Stimulated activated CD8-positive, alpha-beta memory T cell treated with anti-CD3 and anti-CD28 coated beads, Interleukin-12 subunit alpha, Interleukin-12 subunit beta, amount 100 ng/mL, for 24 hours (primary cell): ENCODE results near the gene OR4D6.
"Not testable (repeated sequence)": the region's sequence is repeated elsewhere in the genome, so short reads cannot be mapped to it uniquely, and the experiment has no call there.

ENCODE experiments used
- DNase-seq: peaks from one replicate; pipeline ENCODE4 v3.0.0-alpha.2; 2020; ENCODE audit errors: extremely low read depth

OR4D6 gene

DNA sequence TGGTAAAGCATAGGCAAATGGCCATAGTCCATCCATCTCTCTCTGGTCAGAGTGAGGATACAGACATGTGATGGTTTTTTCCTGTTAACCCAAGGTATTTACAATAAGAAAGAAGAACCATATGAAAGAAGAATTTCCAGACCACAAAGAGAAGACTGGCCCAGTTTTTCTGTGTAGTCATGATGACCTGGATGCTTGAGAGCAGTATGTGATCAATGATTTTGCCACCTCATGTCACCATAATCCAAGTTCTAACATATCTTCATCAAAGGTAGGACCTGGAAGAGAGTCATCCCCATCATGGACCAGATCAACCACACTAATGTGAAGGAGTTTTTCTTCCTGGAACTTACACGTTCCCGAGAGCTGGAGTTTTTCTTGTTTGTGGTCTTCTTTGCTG, at the start of gene OR4D6:
Gene OR4D6, plus strand, starts transcription at position 301 of the 400 bp plus-strand sequence. Its CDS starts 0 bp downstream, at position 301.
- no peak for DNase-seq

DNA sequence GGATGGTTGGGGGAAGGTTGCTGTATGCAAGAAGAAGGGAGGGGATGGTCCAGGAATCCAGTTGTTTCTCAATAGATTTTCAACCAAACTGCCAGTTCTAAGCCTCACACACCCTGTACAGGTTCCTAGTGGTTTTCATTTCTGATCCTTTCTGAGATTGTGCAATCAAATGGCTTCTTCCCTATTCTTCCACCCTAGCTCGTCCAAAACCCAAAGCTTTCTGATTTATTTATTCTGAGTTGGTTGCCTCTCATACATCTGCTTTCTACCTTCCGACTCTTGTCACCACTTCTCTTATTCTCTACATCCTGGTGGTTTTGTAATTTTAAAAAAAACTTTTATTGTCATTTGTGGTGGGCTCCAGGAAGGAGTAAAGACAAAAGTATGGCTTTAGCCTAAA, 43.1 kb upstream of the OR4D6 start:
- no peak for DNase-seq

GRCh38 chr11:59415111-59415510, 41.6 kb upstream of the OR4D6 start:
- no peak for DNase-seq

GRCh38 chr11:59416613-59417012, 40.1 kb upstream of the OR4D6 start:
- DNase-seq: no peak

- DNase-seq: no peak
Observed at GRCh38 chr11:59417023-59417422, 39.7 kb upstream of the OR4D6 start.

GRCh38 chr11:59418156-59418555, 38.6 kb upstream of the OR4D6 start:
- DNase-seq: no peak

GRCh38 chr11:59423835-59424234, 32.9 kb upstream of the OR4D6 start:
- no peak for DNase-seq

DNA sequence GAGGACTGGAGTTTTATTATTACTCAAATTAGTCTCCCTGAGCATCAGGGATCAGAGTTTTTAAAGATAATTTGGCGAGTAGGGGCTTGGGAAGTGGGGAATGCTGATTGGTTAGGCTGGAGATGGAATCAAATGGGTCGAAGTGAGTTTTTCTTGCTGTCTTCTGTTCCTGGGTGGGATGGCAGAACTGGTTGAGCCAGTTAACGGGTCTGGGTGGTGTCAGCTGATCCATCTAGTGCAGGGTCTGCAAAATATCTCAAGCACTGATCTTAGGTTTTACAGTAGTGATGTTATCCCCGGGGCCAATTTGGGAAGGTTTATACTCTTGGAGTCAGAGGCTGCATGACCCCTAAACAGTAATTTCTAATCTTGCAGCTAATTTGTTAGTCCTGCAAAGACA, 31.6 kb upstream of the OR4D6 start:
- DNase-seq: no peak

- no peak for DNase-seq
Observed at GRCh38 chr11:59426361-59427067, 30.2 kb upstream of the OR4D6 start, which contains the start of gene OR5A2. Gene OR5A2, minus strand, starts transcription at chr11:59426413. Its CDS starts 3,460 bp downstream, at chr11:59422953.

GRCh38 chr11:59427068-59427382, 29.7 kb upstream of the OR4D6 start:
- DNase-seq: no peak

DNA sequence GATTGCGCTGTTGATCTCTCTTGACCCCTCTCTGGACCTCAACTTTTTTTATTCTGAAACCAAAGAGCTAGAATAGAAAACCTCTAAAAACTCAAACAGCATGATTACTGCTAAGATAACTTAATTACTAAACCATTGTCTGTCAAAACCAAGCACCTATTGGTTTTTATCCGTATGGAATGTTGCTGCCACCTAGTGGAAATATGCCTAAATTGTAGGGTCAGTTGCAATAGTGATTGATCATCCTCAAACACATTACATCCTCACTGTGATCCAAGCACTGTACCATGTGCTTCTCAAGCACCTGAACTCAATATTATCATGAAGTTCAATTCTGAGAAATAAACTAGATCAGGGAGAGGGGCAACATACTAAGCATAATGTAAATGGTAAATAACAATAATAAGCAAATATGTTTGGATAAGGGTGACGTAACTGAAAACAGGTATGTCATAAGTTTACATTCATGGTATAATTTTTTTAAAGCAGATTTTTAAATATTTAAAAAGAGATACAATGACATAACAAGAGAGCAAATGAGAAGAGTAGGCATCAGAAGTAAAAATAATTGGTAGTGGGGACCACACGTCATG, 26.7 kb upstream of the OR4D6 start:
- no peak for DNase-seq

GRCh38 chr11:59436169-59436568, 20.6 kb upstream of the OR4D6 start, which contains the start of gene OR5A1:
Gene OR5A1, plus strand, starts transcription at chr11:59436469. Its CDS starts 6,700 bp downstream, at chr11:59443169.
- no peak for DNase-seq

DNA sequence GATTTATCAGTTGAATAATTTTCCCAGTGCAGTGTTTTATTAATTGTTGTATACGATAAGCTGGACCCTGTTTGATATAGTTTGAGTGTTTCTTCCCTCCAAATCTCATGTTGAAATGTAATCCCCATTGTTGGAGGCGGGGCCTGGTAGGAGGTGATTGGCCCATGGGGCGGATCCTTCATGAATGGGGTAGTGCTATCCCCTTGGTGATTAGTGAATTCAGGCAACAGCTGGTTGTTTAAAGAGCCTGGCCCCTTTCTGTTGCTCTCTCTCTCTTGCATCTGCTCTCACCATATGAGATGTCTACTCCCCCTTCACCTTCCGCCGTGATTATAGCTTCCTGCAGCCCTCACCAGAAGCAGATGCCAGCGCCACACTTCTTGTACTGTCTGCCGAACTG, 19.0 kb upstream of the OR4D6 start:
- DNase-seq: no peak

GRCh38 chr11:59445624-59446023, 11.1 kb upstream of the OR4D6 start:
- not testable (repeated sequence) for DNase-seq

DNA sequence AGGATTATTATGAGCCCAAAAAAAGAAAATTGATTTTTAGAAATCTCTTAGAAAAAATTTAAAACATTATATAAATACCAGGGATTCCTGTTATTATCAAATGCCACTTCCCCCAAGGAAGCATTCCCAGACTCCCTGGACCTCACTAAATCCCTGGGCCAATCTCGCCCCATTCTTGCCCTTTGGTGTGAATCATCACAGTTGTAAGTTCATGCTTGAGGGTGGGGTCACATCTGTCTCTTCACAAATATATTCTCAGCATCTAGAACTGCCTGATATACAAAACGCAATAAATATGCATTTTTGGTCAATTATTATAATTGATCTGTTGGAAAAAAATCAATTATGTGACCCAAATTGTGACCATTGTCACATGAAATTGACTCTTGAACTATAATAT, 8.3 kb upstream of the OR4D6 start:
- no peak for DNase-seq

DNA sequence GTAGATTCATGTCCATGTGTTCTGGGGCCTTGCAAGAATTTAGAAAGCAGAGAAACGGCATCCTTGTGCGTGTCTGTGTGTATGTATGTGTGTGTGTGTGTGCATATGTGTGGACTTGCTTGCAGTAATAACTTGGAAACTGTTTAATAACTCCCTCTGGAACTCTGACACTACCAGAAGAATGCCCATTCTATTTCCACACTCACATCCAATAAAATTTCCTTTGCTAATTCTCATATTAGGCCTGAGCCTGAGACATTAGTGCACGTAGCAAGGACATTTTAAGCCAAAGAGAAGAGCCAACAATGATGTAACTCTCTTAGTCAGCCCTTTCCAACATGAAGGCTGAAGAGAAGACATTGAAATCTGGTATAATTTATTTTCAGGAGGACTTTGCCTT, 3.2 kb downstream of the OR4D6 start:
- DNase-seq: no peak

GRCh38 chr11:59463190-59463641, 6.5 kb downstream of the OR4D6 start:
- no peak for DNase-seq

DNA sequence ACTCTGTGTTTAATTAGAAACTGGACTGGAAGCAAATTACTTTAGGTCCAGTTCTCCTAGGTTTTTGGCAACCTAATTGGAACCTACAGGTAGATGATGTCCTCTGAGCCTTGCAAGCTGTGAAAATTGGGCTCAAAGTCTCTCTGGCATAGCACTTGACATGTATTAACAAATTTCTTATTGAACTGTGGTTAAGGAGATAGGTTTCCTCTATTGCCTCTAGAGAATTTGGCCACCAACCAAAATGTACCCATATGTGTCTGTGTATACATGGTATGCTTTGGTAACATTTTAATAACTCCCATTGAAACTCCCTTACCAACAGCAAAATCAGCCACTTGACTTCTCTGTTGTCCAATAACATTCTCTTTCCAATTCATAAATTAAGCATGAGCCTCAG, 16.3 kb downstream of the OR4D6 start, which contains the start of gene OR4D10:
Gene OR4D10, plus strand, starts transcription at position 301 of the 400 bp plus-strand sequence. CDS start 4,115 bp downstream, outside the sequence.
- no peak for DNase-seq

GRCh38 chr11:59475176-59475575, 18.4 kb downstream of the OR4D6 start:
- no peak for DNase-seq

DNA sequence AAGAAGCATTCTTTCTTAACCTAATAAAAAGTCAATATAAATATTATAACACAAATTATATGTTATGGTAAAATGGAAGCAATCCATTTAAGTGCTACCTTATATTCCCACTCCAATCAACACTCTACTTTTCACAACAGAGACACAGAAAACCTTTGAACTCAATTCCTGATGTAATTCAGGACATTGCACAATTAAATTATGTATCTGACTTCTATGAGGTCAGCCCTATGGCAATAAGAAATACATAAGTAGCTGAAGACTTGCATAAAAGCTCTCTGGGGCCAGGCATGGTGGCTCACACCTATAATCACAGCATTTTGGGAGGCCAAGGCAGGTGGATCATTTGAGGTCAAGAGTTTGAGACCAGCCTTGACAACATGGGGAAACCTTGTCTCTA, 23.1 kb downstream of the OR4D6 start:
- DNase-seq: no peak

DNA sequence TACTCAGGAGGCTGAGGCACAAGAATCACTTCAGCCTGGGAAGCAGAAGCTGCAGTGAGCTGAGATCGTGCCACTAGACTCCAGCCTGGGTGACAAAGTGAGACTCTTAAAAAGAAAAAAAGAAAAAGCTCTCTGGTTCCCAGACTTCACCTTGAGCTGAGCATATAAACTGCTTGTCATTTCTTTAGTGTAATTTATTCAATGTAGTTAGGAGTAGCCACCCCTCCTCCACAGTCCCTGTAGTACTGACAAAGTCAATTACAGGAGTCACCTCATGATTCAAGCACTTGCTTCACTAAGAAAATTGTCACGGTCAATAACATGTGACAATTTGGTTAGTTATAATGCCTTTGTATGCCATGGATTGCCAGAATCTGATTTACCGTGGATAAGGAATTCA, 23.6 kb downstream of the OR4D6 start:
- DNase-seq: no peak

DNA sequence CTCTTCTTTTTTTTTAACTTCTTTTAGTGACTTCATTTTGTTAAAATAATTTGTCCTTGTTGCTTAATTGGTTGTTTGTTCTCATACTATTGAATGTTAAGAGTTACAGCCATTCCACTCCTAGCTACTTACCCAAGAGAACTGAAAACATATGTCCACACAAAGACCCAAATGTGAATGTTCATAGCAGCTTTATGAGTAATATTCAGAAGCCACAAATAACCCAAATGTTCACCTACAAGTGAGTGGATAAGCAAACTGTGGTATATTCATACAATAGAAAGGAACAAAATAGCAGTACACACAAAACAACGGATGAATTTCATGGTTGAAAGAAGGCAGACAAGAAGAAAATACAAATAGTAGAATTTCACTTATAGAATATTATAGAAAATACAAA, 45.2 kb downstream of the OR4D6 start:
- no peak for DNase-seq

DNA sequence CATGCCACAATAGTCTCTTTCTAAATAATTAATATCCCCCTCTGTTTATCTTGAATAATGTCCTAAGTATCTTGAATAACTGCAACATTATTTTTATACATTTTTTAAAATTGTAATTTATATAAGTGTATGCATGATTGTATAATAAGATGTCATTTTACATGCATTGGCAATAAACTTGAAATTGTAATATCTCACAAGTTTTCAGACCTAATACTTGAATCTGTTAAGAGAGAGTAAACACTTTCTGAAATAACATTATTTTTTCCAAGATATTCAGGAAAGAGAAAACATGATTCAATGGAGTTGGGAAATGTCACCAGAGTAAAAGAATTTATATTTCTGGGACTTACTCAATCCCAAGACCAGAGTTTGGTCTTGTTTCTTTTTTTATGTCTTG, 46.5 kb downstream of the OR4D6 start, which contains the start of gene OR4D11:
Gene OR4D11, plus strand, starts transcription at position 301 of the 400 bp plus-strand sequence. Its CDS starts 0 bp downstream, at position 301.
- no peak for DNase-seq
